Adrenal gland (tissue), 12 donors: ENCODE data around the gene MT1X. TPM values are rescaled to one million over a fixed set of nuclear protein-coding genes. Genes with fewer than 3 reads are reported as not detected.

Source experiments
- DNase-seq, 7 donors: peaks; one replicate each; pipeline ENCODE4 v3.0.0-alpha.2; 2019 to 2020
- H3K27ac ChIP-seq, 5 donors: fragments of 200-600 bp; sonication (generic) in 4 of 5; 1 replicate in 3 of 5; 2 replicates in 2 of 5; pipeline versions ENCODE4 v1.5.1 to v1.8.0; 2016 to 2020; ENCODE audit warnings: mild to moderate bottlenecking in 1 of 5
- H3K27me3 ChIP-seq: fragments of 200-600 bp; 2 replicates; pipeline ENCODE4 v1.8.0; 2021
- H3K36me3 ChIP-seq, 2 donors: fragments of 200-600 bp; replicated peaks in 1 of 2; 1 replicate in 1 of 2; 2 replicates in 1 of 2; pipeline versions ENCODE4 v1.5.1 to v1.8.0; 2018 to 2022
- H3K4me1 ChIP-seq, 2 donors: fragments of 200-600 bp; replicated peaks in 1 of 2; 1 replicate in 1 of 2; 2 replicates in 1 of 2; pipeline versions ENCODE4 v1.5.1 to v1.8.0; 2018 to 2021
- H3K4me3 ChIP-seq, 4 donors: fragments of 200-600 bp; sonication (generic) in 3 of 4; one replicate each; pipeline ENCODE4 v1.5.1; 2016 to 2018
- H3K9me3 ChIP-seq, 3 donors: fragments of 200-600 bp; sonication (generic) in 1 of 3; replicated peaks in 1 of 3; 1 replicate in 2 of 3; 2 replicates in 1 of 3; pipeline versions ENCODE4 v1.5.1 to v1.8.0; 2016 to 2021
- CTCF ChIP-seq, 6 experiments: fragments of 450-650 bp in 4 of 6; fragments of 200-600 bp in 2 of 6; sonication (generic) in 1 of 6; IDR thresholded peaks; 1 replicate in 5 of 6; 2 replicates in 1 of 6; pipeline versions ENCODE4 v1.5.1 to v1.8.0; 2016 to 2021; ENCODE audit warnings: antibody characterized with exemption in 6 of 6, mild to moderate bottlenecking in 2 of 6, moderate library complexity in 1 of 6
- POLR2A ChIP-seq, 2 donors: fragments of 450-650 bp; IDR thresholded peaks; one replicate each; pipeline ENCODE4 v1.6.1; 2017; ENCODE audit warnings: antibody characterized with exemption in 2 of 2, mild to moderate bottlenecking in 2 of 2, moderate library complexity in 1 of 2
- WGBS, 4 donors: extraction: QIAGEN DNeasy Blood & Tissue Kit in 2 of 4; methylation state at CpG; one replicate each; pipeline versions ENCODE4 v1.1.5 to v1.1.7; 2013 to 2017; 5-methylcytosine and 5-hydroxymethylcytosine counted together
- intact Hi-C, 2 donors: fragments of 100-400 bp; cut with DNase I; formaldehyde crosslinking; loops; one replicate each; pipeline versions ENCODE4 v1.14.1 to v1.15.0; 2022 to 2023
- polyA plus RNA-seq, 3 donors: library from polyadenylated mRNA; stranded (reverse); fragments of 200-250 nt in 2 of 3; fragments of 350-450 nt in 1 of 3; fragmentation: Illumina TruSeq in 1 of 3; extraction: RNeasy Lipid Tissue Mini Kit (QIAGEN cat#74804) in 1 of 3; gene quantifications; one replicate each; pipeline ENCODE4 v1.2.3, GENCODE V29; 2013 to 2014
- total RNA-seq, 9 donors: library from RNA; depleted of rRNA in 4 of 9; stranded (reverse); fragments of >200 nt in 4 of 9; fragments of 120-200 nt in 1 of 9; fragmentation: NEBNext Ultra II Directional in 1 of 9; extraction: Animal tissue kit (Norgen Biotek cat#: 25700) in 1 of 9; gene quantifications; one replicate each; pipeline versions ENCODE4 v1.1.0 to v1.2.4, GENCODE V29; 2013 to 2023
- donor health status: healthy with polysubstance abuse.
- donor health status: Bipolar disorder and iron deficiency.
- donor health status: DM: yes; HTN: yes; CAD: no.
- donor health status: DM: no; HTN: no; CAD: no.
- donor health status: DM: no; HTN: no; CAD: no.
- donor health status: DM: yes; HTN: yes; CAD: no.

MT1X gene
- total and polyA plus RNA-seq, 12 donors: 29.4 to 438 (median 99.1) TPM

- Histone ChIP-seq H3K36me3 (no peaks in the 10 kb centered on the region), H3K4me3 (no peak overlapping the region), H3K4me1 (peaks cover 0 to 5% of the 10 kb centered on the region in 2 donors), H3K9me3 (no peaks in the 10 kb centered on the region), H3K27me3 (no peaks in the 10 kb centered on the region), H3K27ac (no peak overlapping the region)
- intact Hi-C loops: no loop called here
- TF ChIP-seq POLR2A (IDR thresholded peaks at IDR 0.05): no peak
- no peak for TF ChIP-seq CTCF (IDR thresholded peaks at IDR 0.05)
- WGBS, 4 donors: 80 to 93% (median 91%) methylated on average over 5 of the region's 5 CpGs
- no peak for DNase-seq
Observed at GRCh38 chr16:56697456-56698155, 15.3 kb downstream of the MT1X start.

- 12 to 72% (median 58%) methylated on average over 1 of the region's 1 CpG for WGBS, 4 donors
Observed at GRCh38 chr16:56700195-56700594, 17.9 kb downstream of the MT1X start.

GRCh38 chr16:56700631-56701030, 18.4 kb downstream of the MT1X start:
- no peaks in the 10 kb centered on the region for H3K9me3 ChIP-seq
- WGBS, 4 donors: 86 to 96% (median 90%) methylated on average over 1 of the region's 1 CpG
- peaks cover 0 to 7% of the 10 kb centered on the region in 2 donors for H3K4me1 ChIP-seq
- TF ChIP-seq CTCF (IDR thresholded peaks at IDR 0.05): no peak
- TF ChIP-seq POLR2A (IDR thresholded peaks at IDR 0.05): no peak
- no peak overlapping the region for H3K4me3 ChIP-seq
- H3K27ac ChIP-seq: no peak overlapping the region
- no peaks in the 10 kb centered on the region for H3K27me3 ChIP-seq
- DNase-seq: no peak
- no peaks in the 10 kb centered on the region for H3K36me3 ChIP-seq
- intact Hi-C loops: loop anchor here (5.0 to 10.0 kb wide), 2 partner anchors 96 to 98 kb away; partner anchors contain the start of gene MT2A (in 1 of the 2)

More at GRCh38 chr16:56700195-56700594, 17.9 kb downstream of the MT1X start:
- H3K36me3 ChIP-seq: no peaks in the 10 kb centered on the region
- H3K4me3 ChIP-seq: no peak overlapping the region
- no peak for DNase-seq
- H3K4me1 ChIP-seq: peaks cover 0 to 7% of the 10 kb centered on the region in 2 donors
- no peaks in the 10 kb centered on the region for H3K27me3 ChIP-seq
- no peaks in the 10 kb centered on the region for H3K9me3 ChIP-seq
- TF ChIP-seq CTCF (IDR thresholded peaks at IDR 0.05) (no peak), POLR2A (IDR thresholded peaks at IDR 0.05) (no peak)
- intact Hi-C loops: loop anchor here (5.0 to 10.0 kb wide), 2 partner anchors 95 to 98 kb away; partner anchors contain the start of gene MT2A (in 1 of the 2)
- H3K27ac ChIP-seq: no peak overlapping the region

- WGBS, 4 donors: 83 to 88% (median 85%) methylated on average over 7 of the region's 7 CpGs
- no peaks in the 10 kb centered on the region for H3K9me3 ChIP-seq
- intact Hi-C loops: loop anchor here (5.0 to 10.0 kb wide), 2 partner anchors 97 to 99 kb away; partner anchors contain the start of gene MT2A (in 1 of the 2)
- TF ChIP-seq CTCF (IDR thresholded peaks at IDR 0.05): no peak
- TF ChIP-seq POLR2A (IDR thresholded peaks at IDR 0.05): no peak
- DNase-seq: no peak
- H3K27me3 ChIP-seq: no peaks in the 10 kb centered on the region
- no peaks in the 10 kb centered on the region for H3K36me3 ChIP-seq
- no peak overlapping the region for H3K27ac ChIP-seq
- no peak overlapping the region for H3K4me3 ChIP-seq
- peaks cover 0 to 7% of the 10 kb centered on the region in 2 donors for H3K4me1 ChIP-seq
Observed at GRCh38 chr16:56701534-56701933, 19.3 kb downstream of the MT1X start.
